GM10248 (cell line): Measurements from ENCODE around the gene KDM2A.
A peak's percentile ranks its signal among the peaks of the same experiment; 100 is the strongest.

Source experiments
- CTCF ChIA-PET: fragments of 300-600 bp; sonication (Branson Sonifier 250); formaldehyde crosslinking; extraction: SDS; loops from one replicate; lab custom pipeline; 2021; ENCODE audit warnings: antibody characterized with exemption; lab: Yijun Ruan, JAX
- POLR2A ChIA-PET: fragments of 350-650 bp; sonication (Branson Sonifier 250); formaldehyde crosslinking; extraction: SDS; loops from one replicate; lab custom pipeline; 2020; ENCODE audit warnings: antibody characterized with exemption; lab: Yijun Ruan, JAX
- DNase-seq: peaks from one replicate; pipeline ENCODE4 v3.0.0; 2012; ENCODE audit errors: extremely low spot score
- CTCF ChIP-seq: IDR thresholded peaks from 2 replicates; pipeline ENCODE4 v1.5.1; 2012; ENCODE audit warnings: mild to moderate bottlenecking, low read depth; ENCODE audit errors: extremely low read depth, missing control alignments, control extremely low read depth

Gene KDM2A

GRCh38 chr11:67118801-67119584, at the start of gene KDM2A:
Gene KDM2A (plus strand): TSS chr11:67119263. CDS start chr11:67121317, 2,054 bp downstream.
- peak; percentile 26 for TF ChIP-seq CTCF
- ChIA-PET CTCF (interaction anchor here (0.7 to 2.0 kb wide), 9 partner anchors 10 to 237 kb away, joined by 3 to 11 read pairs (median 3); no protein-coding TSS in a partner anchor), POLR2A (interaction anchor here (1.0 kb wide), 2 partner anchors 11 to 121 kb away, joined by 3 to 4 read pairs; no protein-coding TSS in a partner anchor)
- peak; percentile 99 for DNase-seq

GRCh38 chr11:67071420-67072284, 47.4 kb upstream of the KDM2A start:
- DNase-seq = peak; percentile 92
- ChIA-PET POLR2A (no interaction called here), CTCF (interaction anchor here (0.7 to 2.6 kb wide), 8 partner anchors 9 to 188 kb away, joined by 3 to 17 read pairs (median 3); no protein-coding TSS in a partner anchor)
- peak; percentile 77 for TF ChIP-seq CTCF

- POLR2A ChIA-PET = interaction anchor here (0.6 kb wide), 2 partner anchors 18 to 98 kb away, joined by 3 to 5 read pairs; no protein-coding TSS in a partner anchor
- TF ChIP-seq CTCF = no peak
- DNase-seq = no peak
- CTCF ChIA-PET = interaction anchor here (1.1 to 2.6 kb wide), 7 partner anchors 9 to 179 kb away, joined by 3 to 17 read pairs (median 6); no protein-coding TSS in a partner anchor
These were observed 46.8 kb upstream of the KDM2A start for GRCh38 chr11:67072295-67072694.

- ChIA-PET POLR2A (no interaction called here), CTCF (interaction anchor here (1.2 to 2.6 kb wide), 6 partner anchors 7 to 283 kb away, joined by 3 to 17 read pairs (median 6); no protein-coding TSS in a partner anchor)
- no peak for TF ChIP-seq CTCF
- DNase-seq = no peak
These were observed 45.2 kb upstream of the KDM2A start for GRCh38 chr11:67073908-67074307.

- TF ChIP-seq CTCF = no peak
- DNase-seq = no peak
- POLR2A ChIA-PET = interaction anchor here (0.6 kb wide), 2 partner anchors 53 to 268 kb away, joined by 3 to 8 read pairs; no protein-coding TSS in a partner anchor
- CTCF ChIA-PET = interaction anchor here (1.0 to 1.4 kb wide), 3 partner anchors 9 to 273 kb away, joined by 4 to 5 read pairs (median 4); no protein-coding TSS in a partner anchor
These were observed 42.9 kb upstream of the KDM2A start for GRCh38 chr11:67076202-67076601.
